Prostate gland (tissue), 2 donors: ENCODE data around the gene KLF5.

Experiments
- POLR2A ChIP-seq: fragments of 450-650 bp; IDR thresholded peaks from one replicate; pipeline ENCODE4 v1.6.1; 2016; ENCODE audit warnings: antibody characterized with exemption, mild to moderate bottlenecking
- POLR2AphosphoS5 ChIP-seq: sonication (generic); formaldehyde crosslinking; IDR thresholded peaks from one replicate; pipeline ENCODE4 v1.6.1; 2017; ENCODE audit warnings: antibody characterized with exemption
- TF ChIP-seq, protein P1 (sequence below), 4 experiments: fragments of 200-600 bp in 2 of 4; fragments of 450-650 bp in 2 of 4; sonication (generic) in 2 of 4; IDR thresholded peaks; 1 replicate in 3 of 4; 2 replicates in 1 of 4; pipeline ENCODE4 v1.5.1; 2016 to 2019; ENCODE audit warnings: antibody characterized with exemption in 4 of 4, mild to moderate bottlenecking in 2 of 4, moderate library complexity in 2 of 4

DNA sequence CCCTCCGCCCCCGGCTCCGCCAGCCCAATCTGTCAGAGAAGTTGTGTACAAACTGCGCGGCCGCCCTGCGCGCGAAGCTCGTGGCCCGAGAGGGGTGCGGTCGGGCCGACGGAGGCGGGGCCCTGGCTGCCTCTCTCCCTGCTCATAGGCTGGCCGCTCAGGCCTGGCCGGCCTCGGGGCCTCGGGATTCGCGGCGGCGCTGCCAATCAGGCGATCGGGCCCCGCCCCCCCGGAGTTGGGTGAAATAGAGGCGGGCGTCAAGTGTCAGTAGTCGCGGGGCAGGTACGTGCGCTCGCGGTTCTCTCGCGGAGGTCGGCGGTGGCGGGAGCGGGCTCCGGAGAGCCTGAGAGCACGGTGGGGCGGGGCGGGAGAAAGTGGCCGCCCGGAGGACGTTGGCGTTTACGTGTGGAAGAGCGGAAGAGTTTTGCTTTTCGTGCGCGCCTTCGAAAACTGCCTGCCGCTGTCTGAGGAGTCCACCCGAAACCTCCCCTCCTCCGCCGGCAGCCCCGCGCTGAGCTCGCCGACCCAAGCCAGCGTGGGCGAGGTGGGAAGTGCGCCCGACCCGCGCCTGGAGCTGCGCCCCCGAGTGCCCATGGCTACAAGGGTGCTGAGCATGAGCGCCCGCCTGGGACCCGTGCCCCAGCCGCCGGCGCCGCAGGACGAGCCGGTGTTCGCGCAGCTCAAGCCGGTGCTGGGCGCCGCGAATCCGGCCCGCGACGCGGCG, at the start of gene KLF5:
- TF ChIP-seq, protein P1, sequence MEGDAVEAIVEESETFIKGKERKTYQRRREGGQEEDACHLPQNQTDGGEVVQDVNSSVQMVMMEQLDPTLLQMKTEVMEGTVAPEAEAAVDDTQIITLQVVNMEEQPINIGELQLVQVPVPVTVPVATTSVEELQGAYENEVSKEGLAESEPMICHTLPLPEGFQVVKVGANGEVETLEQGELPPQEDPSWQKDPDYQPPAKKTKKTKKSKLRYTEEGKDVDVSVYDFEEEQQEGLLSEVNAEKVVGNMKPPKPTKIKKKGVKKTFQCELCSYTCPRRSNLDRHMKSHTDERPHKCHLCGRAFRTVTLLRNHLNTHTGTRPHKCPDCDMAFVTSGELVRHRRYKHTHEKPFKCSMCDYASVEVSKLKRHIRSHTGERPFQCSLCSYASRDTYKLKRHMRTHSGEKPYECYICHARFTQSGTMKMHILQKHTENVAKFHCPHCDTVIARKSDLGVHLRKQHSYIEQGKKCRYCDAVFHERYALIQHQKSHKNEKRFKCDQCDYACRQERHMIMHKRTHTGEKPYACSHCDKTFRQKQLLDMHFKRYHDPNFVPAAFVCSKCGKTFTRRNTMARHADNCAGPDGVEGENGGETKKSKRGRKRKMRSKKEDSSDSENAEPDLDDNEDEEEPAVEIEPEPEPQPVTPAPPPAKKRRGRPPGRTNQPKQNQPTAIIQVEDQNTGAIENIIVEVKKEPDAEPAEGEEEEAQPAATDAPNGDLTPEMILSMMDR (IDR thresholded peaks at IDR 0.05), result no peak
- TF ChIP-seq POLR2AphosphoS5 (peak; percentile 98), POLR2A (peak; percentile 100)
